ENCODE data around the gene KMT2B.

- TF ChIP-seq EZH2 (IDR thresholded peaks at IDR 0.05; ENCODE audit: low read depth) (no peak), CTCF (conservative IDR thresholded peaks at IDR 0.05) (no peak)
Measured at GRCh38 chr19:35755131-35755549, 37.3 kb downstream of the KMT2B start.

Data from PC-9 (cell line).